Effector memory CD4-positive, alpha-beta T cell (primary cell): ENCODE data around the gene CIROP.

Source experiments
- DNase-seq, 3 donors: peaks; one replicate each; pipeline ENCODE4 v3.0.0-alpha.2; 2020
- H3K27ac ChIP-seq: 2 replicates; pipeline ENCODE4 v1.7.0; 2013; ENCODE audit warnings: mild to moderate bottlenecking, low read length, moderate library complexity; ENCODE audit not compliant: insufficient read depth, poor library complexity, severe bottlenecking
- H3K27me3 ChIP-seq: replicated peaks from 2 replicates; pipeline ENCODE4 v1.7.0; 2013; ENCODE audit warnings: mild to moderate bottlenecking, low read length; ENCODE audit not compliant: insufficient read depth, control insufficient read depth, poor library complexity, severe bottlenecking
- H3K36me3 ChIP-seq: 2 replicates; pipeline ENCODE4 v1.7.0; 2013; ENCODE audit warnings: mild to moderate bottlenecking, low read length, moderate library complexity; ENCODE audit not compliant: control insufficient read depth, insufficient read depth
- H3K4me1 ChIP-seq: 2 replicates; pipeline ENCODE4 v1.7.0; 2013; ENCODE audit warnings: low read length, mild to moderate bottlenecking; ENCODE audit not compliant: control insufficient read depth, insufficient read depth, poor library complexity, severe bottlenecking
- H3K4me3 ChIP-seq: 2 replicates; pipeline ENCODE4 v1.7.0; 2013; ENCODE audit warnings: low read length, low read depth, mild to moderate bottlenecking; ENCODE audit not compliant: insufficient read depth, poor library complexity, severe bottlenecking
- H3K9me3 ChIP-seq: 2 replicates; pipeline ENCODE4 v1.7.0; 2013; ENCODE audit warnings: mild to moderate bottlenecking, low read length, moderate library complexity; ENCODE audit not compliant: control insufficient read depth

CIROP gene

DNA sequence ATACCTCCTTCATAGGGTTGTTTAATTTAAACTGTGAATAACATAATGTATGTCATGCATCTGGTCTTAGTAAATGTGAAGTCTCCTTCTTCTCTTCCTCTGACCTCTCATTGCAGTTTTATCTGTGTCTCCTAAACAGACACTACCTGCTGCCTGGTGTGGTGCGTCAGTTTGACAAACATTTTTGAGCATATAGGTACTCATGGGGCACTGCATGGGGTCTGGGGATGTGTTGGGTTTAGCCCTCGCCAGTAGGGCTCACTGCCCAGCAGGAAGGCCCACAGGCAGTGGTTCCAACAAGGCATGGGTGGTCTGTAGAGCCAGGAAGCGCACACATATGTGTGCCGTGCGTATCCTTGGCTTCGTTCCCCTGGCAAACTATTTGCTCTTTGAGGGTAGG is 17.3 kb upstream of the CIROP start:
- H3K36me3 ChIP-seq, result no peaks in the 10 kb centered on the region
- no peak overlapping the region for H3K27ac ChIP-seq
- DNase-seq, result no peak
- no peak overlapping the region for H3K4me3 ChIP-seq
- H3K27me3 ChIP-seq, result no peaks in the 10 kb centered on the region
- H3K4me1 ChIP-seq, result peaks cover 44% of the 10 kb centered on the region
- H3K9me3 ChIP-seq, result no peaks in the 10 kb centered on the region

DNA sequence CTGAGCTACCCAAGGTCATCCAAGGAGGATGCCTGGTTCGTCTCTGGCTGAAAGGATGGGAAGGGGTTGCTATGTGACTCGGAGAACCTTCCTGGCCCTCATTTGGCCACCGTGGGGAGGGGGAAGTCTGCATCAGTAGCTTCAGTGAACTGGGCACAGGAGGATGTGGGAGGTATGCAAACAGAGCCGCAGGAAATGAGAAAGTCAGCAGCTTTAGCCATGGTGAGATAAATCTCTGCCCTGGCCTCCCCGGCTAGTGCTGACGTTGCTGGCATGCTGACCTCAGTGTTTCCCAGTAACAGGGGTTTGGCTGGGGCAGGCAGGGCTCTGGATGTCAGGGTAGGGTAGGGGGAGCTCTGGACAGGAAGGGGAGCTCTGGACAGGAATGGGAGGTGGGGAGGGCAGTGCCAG is 16.6 kb upstream of the CIROP start:
- Histone ChIP-seq H3K27ac (no peak overlapping the region), H3K4me1 (peaks cover 44% of the 10 kb centered on the region), H3K27me3 (no peaks in the 10 kb centered on the region), H3K4me3 (no peak overlapping the region), H3K9me3 (no peaks in the 10 kb centered on the region), H3K36me3 (no peaks in the 10 kb centered on the region)
- DNase-seq, result no peak

DNA sequence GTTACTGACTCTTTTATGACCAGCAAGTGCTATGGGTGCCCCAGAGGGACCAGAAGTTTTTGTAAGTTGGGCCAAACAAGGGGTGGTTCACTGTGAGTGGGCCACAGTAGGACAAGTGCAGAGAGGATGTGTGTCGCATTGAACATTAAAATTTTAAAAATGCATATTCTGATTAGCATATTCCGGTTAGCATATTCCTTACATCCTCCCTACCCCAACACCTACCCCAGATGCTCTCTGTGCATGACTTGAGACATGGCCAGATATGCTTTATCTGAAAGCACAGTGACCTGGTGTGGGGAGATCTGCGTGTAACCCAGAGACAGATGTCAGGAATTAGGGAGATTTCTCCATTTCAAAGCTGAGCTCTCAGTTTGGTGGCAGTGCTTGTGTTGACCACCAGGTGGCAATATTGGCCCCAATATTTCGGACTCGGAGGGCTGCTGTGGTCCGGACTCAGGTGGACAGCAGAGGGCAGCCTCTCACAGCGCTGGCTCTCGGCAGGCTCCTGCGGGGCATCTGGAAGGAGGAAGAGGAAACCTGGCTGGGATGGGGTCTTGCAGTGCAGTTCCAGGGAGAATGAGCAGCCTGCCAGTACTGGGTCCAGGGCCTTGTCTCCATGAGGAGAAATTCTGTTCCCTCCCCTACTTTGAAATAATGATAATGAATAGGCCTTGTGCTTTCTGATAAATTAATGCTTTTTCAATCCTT is 15.9 kb upstream of the CIROP start:
- H3K36me3 ChIP-seq, result no peaks in the 10 kb centered on the region
- H3K4me3 ChIP-seq, result no peak overlapping the region
- peaks cover 44% of the 10 kb centered on the region for H3K4me1 ChIP-seq
- peak overlapping the region; percentile 53 for H3K27ac ChIP-seq
- DNase-seq, result peak; percentile 63 to 76 (median 67)
- no peaks in the 10 kb centered on the region for H3K9me3 ChIP-seq
- H3K27me3 ChIP-seq, result no peaks in the 10 kb centered on the region

DNA sequence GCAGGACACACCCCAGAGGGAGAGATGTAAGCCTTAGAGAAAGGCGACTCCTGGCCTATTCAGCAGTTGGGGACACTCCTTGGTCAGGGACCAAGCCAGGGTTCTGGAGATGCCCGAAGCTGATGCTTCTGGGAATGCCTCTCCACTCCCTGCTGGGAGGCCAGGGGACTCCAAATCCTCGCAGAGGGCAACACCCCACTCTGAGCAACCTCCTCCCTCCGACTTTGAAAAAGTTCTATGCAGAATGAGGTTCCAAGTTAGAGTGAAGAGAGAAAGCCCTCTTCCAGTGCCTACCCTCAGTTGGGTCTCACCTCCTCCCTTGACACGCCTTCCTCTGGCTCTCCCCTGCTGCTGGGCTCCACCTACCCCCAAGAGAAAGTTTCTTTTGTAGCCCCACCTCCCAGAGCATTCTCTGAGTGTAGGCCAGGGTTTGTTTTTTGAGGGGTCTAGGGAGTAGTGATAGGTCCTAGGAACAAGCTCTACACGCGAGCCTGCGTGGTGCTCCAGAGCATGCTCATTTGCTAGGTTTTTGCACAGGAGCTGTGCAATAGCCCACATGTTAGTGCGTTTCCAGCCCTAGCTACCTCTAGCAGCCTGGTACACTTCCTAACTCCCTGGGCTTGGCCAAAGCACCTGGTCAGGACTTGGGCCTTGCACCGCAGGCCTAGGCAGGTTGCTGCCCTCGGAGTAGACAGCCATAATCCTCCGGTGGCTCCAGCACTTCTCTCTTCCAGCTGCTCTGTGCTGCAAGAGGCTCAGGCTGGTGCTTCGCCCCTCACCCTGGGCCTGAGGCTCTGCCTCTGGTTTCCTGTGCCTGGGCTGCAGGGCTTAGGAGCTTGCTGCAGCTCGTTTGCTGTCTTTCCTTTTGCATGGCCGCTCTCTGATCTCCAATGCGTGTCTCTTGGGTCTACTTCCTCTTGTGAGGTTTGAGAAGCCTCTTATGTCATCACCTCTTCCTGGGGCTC is 14.9 kb upstream of the CIROP start:
- Histone ChIP-seq H3K36me3 (no peaks in the 10 kb centered on the region), H3K4me1 (peaks cover 44% of the 10 kb centered on the region), H3K27ac (peak overlapping the region; percentile 53), H3K27me3 (no peaks in the 10 kb centered on the region), H3K9me3 (no peaks in the 10 kb centered on the region), H3K4me3 (no peak overlapping the region)
- DNase-seq, result peak in 1 of 3 donors; percentile 3

DNA sequence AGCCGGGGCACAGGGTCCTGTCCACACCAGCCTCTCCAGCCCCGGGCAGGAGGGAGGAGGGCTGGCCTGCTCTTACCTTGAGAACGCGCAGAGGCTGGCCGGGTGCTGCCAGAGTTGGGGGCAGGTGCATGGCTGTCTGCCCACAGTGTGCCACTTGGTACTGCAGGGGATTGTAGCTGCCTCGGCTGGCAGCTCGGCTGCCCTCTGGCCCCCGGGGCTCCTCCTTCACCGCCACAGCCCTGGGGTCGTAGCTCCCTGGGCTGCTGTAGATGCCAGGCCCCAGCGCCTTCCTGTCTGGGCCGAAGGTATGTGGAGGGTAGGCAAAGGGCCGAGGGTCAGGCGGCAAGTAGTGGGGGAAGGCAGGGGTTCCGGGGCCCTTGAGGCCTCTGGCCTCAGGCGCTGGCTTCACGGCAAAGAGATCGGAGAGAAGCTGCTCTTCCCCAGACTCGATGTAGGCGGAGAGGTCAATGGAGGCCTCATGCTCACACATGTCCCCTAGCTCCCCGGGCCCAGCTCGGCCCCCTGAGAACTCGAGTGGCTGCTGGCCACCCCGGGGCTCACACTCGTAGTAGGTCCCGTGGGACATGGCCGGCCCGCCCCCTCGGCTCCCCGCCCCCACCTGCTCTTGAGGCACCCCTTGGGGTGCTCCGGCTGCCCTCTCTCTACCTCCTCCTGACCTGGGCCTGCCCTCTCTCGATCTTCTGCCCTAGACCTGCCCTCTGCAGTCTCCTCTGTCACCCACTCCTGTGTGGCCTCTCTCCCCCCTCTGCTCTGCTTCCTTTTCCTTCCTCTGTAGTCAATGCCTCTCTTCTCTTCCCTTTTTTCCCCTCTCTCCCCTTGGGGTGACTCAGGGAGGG is 13.9 kb upstream of the CIROP start, which contains the start of gene CEBPE:
Gene CEBPE, minus strand, starts transcription at position 750 of the 857 bp plus-strand sequence. Its CDS starts 164 bp downstream, at position 586.
- Histone ChIP-seq H3K27me3 (no peaks in the 10 kb centered on the region), H3K9me3 (no peaks in the 10 kb centered on the region), H3K4me1 (peaks cover 44% of the 10 kb centered on the region), H3K36me3 (no peaks in the 10 kb centered on the region), H3K27ac (peak within 1 kb of the TSS; percentile 53), H3K4me3 (no peak within 1 kb of the TSS)
- no peak for DNase-seq

DNA sequence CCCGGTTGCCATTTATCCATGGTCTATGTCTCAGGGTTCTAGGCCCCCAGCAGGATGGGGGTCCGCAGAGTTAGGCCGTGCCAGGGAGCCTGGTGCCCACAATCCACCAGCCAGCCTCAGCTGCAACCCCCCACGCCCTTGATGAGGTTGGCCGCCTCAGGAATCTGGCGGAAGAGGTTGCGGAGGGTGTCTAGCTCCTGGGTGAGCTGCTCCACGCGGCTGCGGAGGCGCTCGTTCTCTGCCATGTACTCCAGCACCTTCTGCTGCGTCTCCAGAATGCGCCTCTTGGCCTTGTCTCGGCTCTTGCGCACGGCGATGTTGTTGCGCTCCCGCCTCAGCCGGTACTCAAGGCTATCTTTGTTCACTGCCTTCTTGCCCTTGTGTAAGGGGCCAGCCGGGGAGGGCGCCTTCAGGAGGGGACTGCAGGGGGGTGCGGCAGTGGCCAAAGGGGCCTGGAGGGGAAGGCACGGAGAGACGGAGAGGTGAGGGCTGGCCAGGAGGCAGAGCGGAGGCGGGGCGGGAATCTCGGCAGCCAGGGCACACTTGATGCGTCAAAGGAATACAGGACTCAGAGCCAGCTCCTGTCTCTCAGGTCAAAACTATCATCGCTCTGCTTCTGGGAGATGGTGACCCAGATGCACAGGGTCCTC is 12.7 kb upstream of the CIROP start:
- Histone ChIP-seq H3K27me3 (no peaks in the 10 kb centered on the region), H3K4me1 (peaks cover 44% of the 10 kb centered on the region), H3K27ac (no peak overlapping the region), H3K36me3 (no peaks in the 10 kb centered on the region), H3K4me3 (no peak overlapping the region), H3K9me3 (no peaks in the 10 kb centered on the region)
- DNase-seq, result no peak

DNA sequence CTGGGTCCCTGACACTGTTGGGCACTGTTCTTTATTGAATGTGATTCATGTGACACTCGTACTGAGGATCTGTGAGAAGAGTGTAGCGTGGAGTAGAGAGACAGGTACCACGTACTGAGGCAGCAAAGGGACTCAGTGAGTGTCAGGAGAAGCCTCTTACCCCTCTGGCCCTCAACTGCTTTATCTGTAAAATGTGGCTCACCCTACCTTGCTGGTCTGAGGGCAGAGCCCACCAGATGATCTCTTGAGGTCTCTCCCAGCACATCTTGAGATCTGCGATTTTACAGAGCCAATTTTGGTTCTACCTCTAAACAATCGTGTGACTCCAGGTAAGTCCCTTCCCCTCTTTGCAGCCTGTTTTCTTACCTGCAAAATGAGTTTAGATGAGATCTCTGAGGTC is 11.1 kb upstream of the CIROP start:
- H3K27me3 ChIP-seq, result no peaks in the 10 kb centered on the region

DNA sequence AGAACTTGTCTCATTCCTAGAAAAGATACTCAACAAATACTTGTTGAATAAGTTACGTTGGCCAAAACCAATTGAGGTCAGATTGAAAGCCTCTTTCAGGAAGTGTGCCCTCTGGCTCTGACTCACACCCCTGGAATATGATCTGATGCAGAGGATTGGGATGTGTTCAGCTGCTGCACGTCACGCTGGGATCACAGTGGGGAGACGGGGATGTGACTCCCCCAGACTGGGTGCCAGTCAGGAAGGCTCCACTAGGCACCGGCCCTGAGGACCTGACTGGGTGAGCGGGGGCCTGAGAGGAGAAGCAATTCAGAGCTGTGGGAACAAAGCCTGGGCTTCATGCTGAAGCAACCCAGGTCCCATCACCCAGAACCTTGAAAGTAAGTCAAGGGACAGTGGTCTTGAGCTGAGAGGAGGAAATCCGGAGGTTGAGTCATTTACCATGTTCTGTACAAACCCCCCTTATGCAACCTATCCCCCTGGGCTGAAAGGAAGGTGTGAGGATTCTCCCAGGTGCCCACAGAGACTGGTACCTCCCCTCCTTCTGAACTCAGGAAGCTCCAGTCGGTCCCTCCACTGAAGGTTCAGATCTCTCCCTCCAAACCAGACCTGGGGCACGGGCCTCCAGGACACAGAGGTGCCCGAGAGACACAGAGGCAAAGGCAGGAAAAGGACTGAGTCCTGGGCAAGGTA is 10.4 kb upstream of the CIROP start:
- no peaks in the 10 kb centered on the region for H3K27me3 ChIP-seq
- no peak overlapping the region for H3K4me3 ChIP-seq
- H3K4me1 ChIP-seq, result peaks cover 30% of the 10 kb centered on the region
- no peaks in the 10 kb centered on the region for H3K36me3 ChIP-seq
- H3K27ac ChIP-seq, result no peak overlapping the region
- H3K9me3 ChIP-seq, result no peaks in the 10 kb centered on the region
- no peak for DNase-seq

More for the DNA sequence above, 11.1 kb upstream of the CIROP start:
- Histone ChIP-seq H3K36me3 (no peaks in the 10 kb centered on the region), H3K27ac (no peak overlapping the region), H3K4me1 (peaks cover 38% of the 10 kb centered on the region), H3K9me3 (no peaks in the 10 kb centered on the region), H3K4me3 (no peak overlapping the region)
- no peak for DNase-seq

DNA sequence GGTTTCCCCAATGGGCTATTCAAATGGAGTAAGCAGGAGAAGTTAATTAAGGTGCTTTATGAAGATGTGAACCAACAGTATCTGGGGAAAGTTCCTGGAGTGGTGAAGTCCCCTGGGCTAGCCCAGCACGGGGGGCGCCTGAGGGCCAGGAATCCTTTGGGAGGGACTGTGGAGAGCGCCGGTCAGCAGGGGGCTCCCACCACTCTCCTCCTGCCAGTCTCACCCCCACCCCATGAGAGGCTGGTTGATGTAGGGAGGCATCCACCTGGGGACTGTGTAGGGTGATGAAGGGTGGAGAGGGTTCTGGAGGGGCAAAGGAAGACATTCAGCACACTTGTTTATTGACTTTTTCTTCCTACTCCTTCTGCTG is 9.9 kb upstream of the CIROP start:
- Histone ChIP-seq H3K27me3 (no peaks in the 10 kb centered on the region), H3K4me1 (peaks cover 25% of the 10 kb centered on the region), H3K9me3 (no peaks in the 10 kb centered on the region), H3K27ac (no peak overlapping the region), H3K36me3 (no peaks in the 10 kb centered on the region), H3K4me3 (no peak overlapping the region)
- DNase-seq, result no peak
